ENCODE measurements around the gene C11orf54. TPM values are rescaled to one million over a fixed set of nuclear protein-coding genes. Genes with fewer than 3 reads are reported as not detected.

C11orf54 gene
- total and polyA plus RNA-seq, 10 of the 15 experiments (the other 5 are each of a cell fraction or from before 2014, with no cell fraction given), result 15.1 to 32.3 (median 26.8) TPM

GRCh38 chr11:93751001-93751400 is 9.5 kb downstream of the C11orf54 start:
- H3K9me3 ChIP-seq (replicated peaks; ENCODE audit: control insufficient read depth, insufficient read depth, low read length), result no peaks in the 10 kb centered on the region
- no peaks in the 10 kb centered on the region for H3K4me1 ChIP-seq (ENCODE audit: control insufficient read depth, insufficient read depth, low read length)
- H4K20me1 ChIP-seq (ENCODE audit: control insufficient read depth, insufficient read depth), result no peaks in the 10 kb centered on the region
- H3K27ac ChIP-seq (ENCODE audit: control insufficient read depth, insufficient read depth), result no peak overlapping the region
- DNase-seq (ENCODE audit: low read depth, low spot score), result no peak
- intact Hi-C loops (cut with micrococcal nuclease; ENCODE audit: unreplicated experiment) (no loop called here), in situ Hi-C loops (cut with MboI) (no loop called here)
- 85% methylated on average over 1 of the region's 1 CpG for WGBS (ENCODE audit: insufficient coverage, insufficient replicate concordance, low lambda C conversion rate, missing lambda C conversion rate)
- no peak overlapping the region for H2AFZ ChIP-seq (ENCODE audit: control insufficient read depth, low read depth, low read length)
- no peak overlapping the region for H3K4me3 ChIP-seq
- ChIA-PET CTCF (interaction anchor here (0.6 to 1.6 kb wide), 3 partner anchors 10 to 771 kb away, joined by 3 to 7 read pairs (median 6); partner anchors contain the start of genes C11orf54, MED17 and TAF1D), RAD21 (ENCODE audit: unreplicated experiment) (no interaction called here), POLR2A (interaction anchor here (1.2 to 1.7 kb wide), 2 partner anchors 9 to 33 kb away, joined by 3 to 5 read pairs; partner anchors contain the start of genes C11orf54, MED17 and TAF1D), SMC1A (ENCODE audit: uncharacterized antibody, unreplicated experiment) (interaction anchor here (0.6 to 1.8 kb wide), 3 partner anchors 9 to 31 kb away, joined by 3 to 8 read pairs (median 3); partner anchors contain the start of genes C11orf54 and TAF1D)
- BruUV-seq (replicated peaks), result no TSS peak
- no peak for FAIRE-seq
- H3K79me2 ChIP-seq (ENCODE audit: control insufficient read depth, insufficient read depth, low read length), result no peaks in the 10 kb centered on the region; the same call in 1 of the 2 replicates
- no peaks in the 10 kb centered on the region for H3K27me3 ChIP-seq (replicated peaks in 1 of 2; ENCODE audit: control insufficient read depth in 2 of 2, insufficient read depth in 2 of 2, low read length in 1 of 2)
- H3K4me2 ChIP-seq (ENCODE audit: control insufficient read depth, insufficient read depth), result no peak overlapping the region
- H3K9ac ChIP-seq (ENCODE audit: control insufficient read depth, insufficient read depth, low read length), result no peak overlapping the region
- peaks cover 0 to 4% of the 10 kb centered on the region in 2 experiments; a peak in 1 of 4 replicates for H3K36me3 ChIP-seq (ENCODE audit: control insufficient read depth in 2 of 2, insufficient read depth in 2 of 2, low read length in 1 of 2)
- no peak for ATAC-seq
- TF ChIP-seq NKRF (conservative IDR thresholded peaks at IDR 0.05) (no peak), NFXL1 (IDR thresholded peaks at IDR 0.05; ENCODE audit: borderline replicate concordance) (no peak), ZNF384 (IDR thresholded peaks at IDR 0.05; ENCODE audit: borderline replicate concordance, low read depth, low read length) (no peak), MXI1 (IDR thresholded peaks at IDR 0.05; ENCODE audit: low read depth, low read length) (no peak), CTCF (IDR thresholded peaks at IDR 0.05 in 2 of 3, conservative IDR thresholded peaks at IDR 0.05 in 1 of 3; ENCODE audit: control insufficient read depth in 2 of 3, extremely low read depth in 1 of 3, insufficient read depth in 1 of 3, low read depth in 3 of 3, low read length in 3 of 3) (no peak), SPI1 (IDR thresholded peaks at IDR 0.05; ENCODE audit: borderline replicate concordance, insufficient read depth, low read depth, low read length) (no peak), KLF5 (IDR thresholded peaks at IDR 0.05; ENCODE audit: partially characterized antibody) (no peak), EP300 (IDR thresholded peaks at IDR 0.05; ENCODE audit: borderline replicate concordance in 1 of 2, control insufficient read depth in 1 of 2, low read depth in 2 of 2, low read length in 2 of 2) (no peak), NRF1 (conservative IDR thresholded peaks at IDR 0.05; ENCODE audit: low read depth, low read length) (no peak), SMAD5 (IDR thresholded peaks at IDR 0.05; ENCODE audit: low read depth) (no peak), NR2F1 (conservative IDR thresholded peaks at IDR 0.05) (no peak), BMI1 (IDR thresholded peaks at IDR 0.05; ENCODE audit: borderline replicate concordance) (no peak), CHD4 (IDR thresholded peaks at IDR 0.05) (no peak), ASH2L (IDR thresholded peaks at IDR 0.05; ENCODE audit: borderline replicate concordance, low read depth) (no peak), REST (IDR thresholded peaks at IDR 0.05; ENCODE audit: low read depth, low read length) (no peak)
